Measurements from ENCODE around the gene ALDH1L1.

The ALDH1L1 gene

DNA sequence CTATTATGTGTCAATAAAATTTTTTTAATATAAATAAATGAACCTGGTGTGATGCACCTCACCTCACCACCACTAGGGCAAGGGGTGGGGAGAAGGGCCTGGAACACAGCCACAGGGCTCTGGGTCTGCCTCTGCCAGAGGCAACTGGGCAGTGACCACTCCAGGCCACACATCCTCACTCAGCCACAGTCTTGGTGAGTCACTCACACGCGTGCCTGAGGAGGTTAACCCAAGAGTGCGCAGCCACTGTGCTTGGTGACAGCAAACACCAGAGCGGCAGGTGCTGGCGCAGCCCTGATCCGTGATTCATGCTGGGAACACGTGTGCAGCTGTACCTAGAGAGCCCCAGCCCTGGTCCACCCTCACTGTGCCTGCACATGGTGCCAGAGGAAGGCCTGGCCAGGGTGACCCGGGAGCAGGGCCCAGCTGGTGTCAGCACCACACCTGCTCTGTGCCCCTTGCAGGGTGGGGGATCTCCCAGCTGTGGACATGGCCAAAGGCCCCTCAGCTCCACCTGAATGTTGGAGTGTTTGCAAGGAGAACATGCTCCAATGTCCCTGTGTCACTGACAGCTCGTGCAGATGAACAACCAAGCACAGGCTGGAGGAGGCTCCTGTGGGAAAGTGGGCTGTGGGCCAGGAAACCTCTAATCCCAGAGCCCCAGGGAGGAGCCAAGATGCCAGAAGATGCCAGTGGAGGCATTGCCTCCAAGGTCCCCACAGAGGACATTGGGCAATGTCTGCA, 98.6 kb downstream of the ALDH1L1 start:
- Histone ChIP-seq H4K20me1 (ENCODE audit: insufficient read depth) (no peaks in the 10 kb centered on the region), H2AFZ (ENCODE audit: low read depth) (no peak overlapping the region), H3K79me2 (ENCODE audit: insufficient read depth, low read depth) (no peaks in the 10 kb centered on the region), H3K27ac (no peak overlapping the region), H3K36me3 (ENCODE audit: insufficient read depth) (no peaks in the 10 kb centered on the region), H3K4me2 (no peak overlapping the region), H3K4me3 (IDR thresholded peaks at IDR 0.05; ENCODE audit: insufficient read depth, low read depth, low read length) (no peak overlapping the region), H3K9ac (no peak overlapping the region), H3K27me3 (ENCODE audit: insufficient read depth, low read depth) (no peaks in the 10 kb centered on the region), H3K4me1 (ENCODE audit: low read depth, poor library complexity, severe bottlenecking) (peaks cover 7% of the 10 kb centered on the region)
- TF ChIP-seq, protein P1, sequence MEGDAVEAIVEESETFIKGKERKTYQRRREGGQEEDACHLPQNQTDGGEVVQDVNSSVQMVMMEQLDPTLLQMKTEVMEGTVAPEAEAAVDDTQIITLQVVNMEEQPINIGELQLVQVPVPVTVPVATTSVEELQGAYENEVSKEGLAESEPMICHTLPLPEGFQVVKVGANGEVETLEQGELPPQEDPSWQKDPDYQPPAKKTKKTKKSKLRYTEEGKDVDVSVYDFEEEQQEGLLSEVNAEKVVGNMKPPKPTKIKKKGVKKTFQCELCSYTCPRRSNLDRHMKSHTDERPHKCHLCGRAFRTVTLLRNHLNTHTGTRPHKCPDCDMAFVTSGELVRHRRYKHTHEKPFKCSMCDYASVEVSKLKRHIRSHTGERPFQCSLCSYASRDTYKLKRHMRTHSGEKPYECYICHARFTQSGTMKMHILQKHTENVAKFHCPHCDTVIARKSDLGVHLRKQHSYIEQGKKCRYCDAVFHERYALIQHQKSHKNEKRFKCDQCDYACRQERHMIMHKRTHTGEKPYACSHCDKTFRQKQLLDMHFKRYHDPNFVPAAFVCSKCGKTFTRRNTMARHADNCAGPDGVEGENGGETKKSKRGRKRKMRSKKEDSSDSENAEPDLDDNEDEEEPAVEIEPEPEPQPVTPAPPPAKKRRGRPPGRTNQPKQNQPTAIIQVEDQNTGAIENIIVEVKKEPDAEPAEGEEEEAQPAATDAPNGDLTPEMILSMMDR (conservative IDR thresholded peaks at IDR 0.05; ENCODE audit: low read depth, low read length) = peak; percentile 49

- Histone ChIP-seq H3K4me1 (ENCODE audit: low read depth, poor library complexity, severe bottlenecking) (peaks cover 7% of the 10 kb centered on the region), H2AFZ (ENCODE audit: low read depth) (no peak overlapping the region), H4K20me1 (ENCODE audit: insufficient read depth) (no peaks in the 10 kb centered on the region), H3K4me3 (IDR thresholded peaks at IDR 0.05; ENCODE audit: insufficient read depth, low read depth, low read length) (no peak overlapping the region), H3K9ac (no peak overlapping the region), H3K79me2 (ENCODE audit: insufficient read depth, low read depth) (no peaks in the 10 kb centered on the region), H3K27me3 (ENCODE audit: insufficient read depth, low read depth) (no peaks in the 10 kb centered on the region), H3K27ac (no peak overlapping the region), H3K4me2 (no peak overlapping the region), H3K36me3 (ENCODE audit: insufficient read depth) (no peaks in the 10 kb centered on the region)
- TF ChIP-seq, protein P1 (conservative IDR thresholded peaks at IDR 0.05; ENCODE audit: low read depth, low read length) = no peak
Measured at GRCh38 chr3:126080970-126081369, 99.4 kb downstream of the ALDH1L1 start.

DNA sequence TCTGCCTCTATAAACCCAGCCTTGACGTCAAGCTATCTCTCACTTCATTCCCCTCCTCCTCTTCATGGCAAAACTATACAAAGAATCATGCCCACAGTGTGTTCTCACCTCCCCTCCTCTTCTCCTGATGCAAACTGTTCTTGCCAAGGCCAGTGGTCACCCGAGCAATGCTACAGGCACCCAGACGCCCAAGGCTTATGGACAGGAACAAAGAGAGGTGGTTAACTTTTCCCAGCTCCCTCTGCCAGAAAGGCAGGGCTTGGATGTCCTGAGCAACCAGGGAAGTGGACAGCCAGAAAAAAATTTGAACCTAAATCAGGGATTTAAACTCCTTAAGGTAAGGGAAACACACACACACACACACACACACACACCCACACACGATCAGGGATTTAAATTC, 101.5 kb downstream of the ALDH1L1 start:
- Histone ChIP-seq H2AFZ (ENCODE audit: low read depth) (no peak overlapping the region), H3K27ac (no peak overlapping the region), H4K20me1 (ENCODE audit: insufficient read depth) (no peaks in the 10 kb centered on the region), H3K4me2 (no peak overlapping the region), H3K4me3 (IDR thresholded peaks at IDR 0.05; ENCODE audit: insufficient read depth, low read depth, low read length) (no peak overlapping the region), H3K27me3 (ENCODE audit: insufficient read depth, low read depth) (no peaks in the 10 kb centered on the region), H3K79me2 (ENCODE audit: insufficient read depth, low read depth) (no peaks in the 10 kb centered on the region), H3K4me1 (ENCODE audit: low read depth, poor library complexity, severe bottlenecking) (no peaks in the 10 kb centered on the region), H3K9ac (no peak overlapping the region), H3K36me3 (ENCODE audit: insufficient read depth) (no peaks in the 10 kb centered on the region)
- TF ChIP-seq, protein P1 (conservative IDR thresholded peaks at IDR 0.05; ENCODE audit: low read depth, low read length) = no peak

GRCh38 chr3:126077754-126078153, 102.6 kb downstream of the ALDH1L1 start:
- no peak overlapping the region for H3K9ac ChIP-seq
- no peak overlapping the region for H3K27ac ChIP-seq
- H3K4me2 ChIP-seq = no peak overlapping the region
- H2AFZ ChIP-seq (ENCODE audit: low read depth) = no peak overlapping the region
- TF ChIP-seq, protein P1 (conservative IDR thresholded peaks at IDR 0.05; ENCODE audit: low read depth, low read length) = no peak
- no peaks in the 10 kb centered on the region for H4K20me1 ChIP-seq (ENCODE audit: insufficient read depth)
- H3K4me3 ChIP-seq (IDR thresholded peaks at IDR 0.05; ENCODE audit: insufficient read depth, low read depth, low read length) = no peak overlapping the region
- no peaks in the 10 kb centered on the region for H3K27me3 ChIP-seq (ENCODE audit: insufficient read depth, low read depth)
- no peaks in the 10 kb centered on the region for H3K36me3 ChIP-seq (ENCODE audit: insufficient read depth)
- no peaks in the 10 kb centered on the region for H3K4me1 ChIP-seq (ENCODE audit: low read depth, poor library complexity, severe bottlenecking)
- no peaks in the 10 kb centered on the region for H3K79me2 ChIP-seq (ENCODE audit: insufficient read depth, low read depth)

Data from KMS-11 (cell line).